RWPE2 (cell line): Measurements from ENCODE around the gene NHERF2.

Experiments used
- ATAC-seq: fragments of 200-7000 bp; cut with Tn5 transposase; 3 replicates; pipeline ENCODE4 v1.9.1; 2021; ENCODE audit warnings: low read depth
- DNase-seq: peaks from one replicate; pipeline ENCODE4 v3.0.0-alpha.2; 2020; ENCODE audit warnings: low spot score
- H3K27ac ChIP-seq: fragments of 450-650 bp; 2 replicates; pipeline ENCODE4 v1.5.1; 2017; ENCODE audit warnings: mild to moderate bottlenecking; ENCODE audit not compliant: poor library complexity, severe bottlenecking
- H3K27me3 ChIP-seq: fragments of 250-450 bp; sonication (Bioruptor Pico); 2 replicates; pipeline ENCODE4 v1.5.1; 2021; ENCODE audit warnings: mild to moderate bottlenecking, moderate library complexity; ENCODE audit not compliant: insufficient read depth, poor library complexity, severe bottlenecking
- H3K36me3 ChIP-seq: fragments of 250-450 bp; sonication (Bioruptor Pico); 2 replicates; pipeline ENCODE4 v1.5.1; 2020; ENCODE audit warnings: low read depth, mild to moderate bottlenecking, moderate library complexity
- H3K4me1 ChIP-seq: fragments of 250-450 bp; sonication (Bioruptor Pico); 2 replicates; pipeline ENCODE4 v1.5.1; 2021; ENCODE audit warnings: mild to moderate bottlenecking, moderate library complexity; ENCODE audit not compliant: insufficient read depth, poor library complexity, severe bottlenecking
- H3K4me3 ChIP-seq: fragments of 250-450 bp; sonication (Bioruptor Pico); 2 replicates; pipeline ENCODE4 v1.5.1; 2021; ENCODE audit warnings: mild to moderate bottlenecking, moderate library complexity; ENCODE audit not compliant: severe bottlenecking
- H3K9me3 ChIP-seq: fragments of 250-450 bp; sonication (Bioruptor Pico); 2 replicates; pipeline ENCODE4 v1.5.1; 2021; ENCODE audit warnings: mild to moderate bottlenecking, moderate library complexity; ENCODE audit not compliant: severe bottlenecking
- CTCF ChIP-seq: fragments of 450-650 bp; IDR thresholded peaks from one replicate; pipeline ENCODE4 v1.5.1; 2017; ENCODE audit warnings: mild to moderate bottlenecking, moderate library complexity; ENCODE audit not compliant: poor library complexity, severe bottlenecking

The NHERF2 gene

DNA sequence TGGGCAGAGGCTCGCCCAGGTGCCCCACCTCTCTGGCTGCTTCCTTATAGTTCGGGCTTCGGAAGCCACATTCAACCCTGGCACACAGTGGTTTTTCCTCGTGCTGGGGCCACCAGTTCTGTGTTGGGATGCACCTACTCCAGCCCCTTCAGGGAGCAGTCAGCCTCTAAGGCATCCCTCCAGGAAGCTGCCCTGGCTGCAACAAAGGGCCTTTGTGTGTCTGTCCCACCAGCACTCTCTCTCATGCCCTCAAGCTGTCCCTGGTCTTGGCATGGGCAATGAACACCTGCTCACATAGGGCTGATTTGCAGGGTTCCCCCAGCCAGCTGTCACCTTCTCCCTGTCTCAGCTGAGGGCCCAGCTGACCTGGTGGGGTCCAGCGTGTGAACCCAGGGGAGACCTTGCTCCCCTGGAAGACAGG, 44.7 kb upstream of the NHERF2 start:
- no peak for TF ChIP-seq CTCF
- ATAC-seq (no peak), DNase-seq (no peak)
- peaks cover 5% of the 10 kb centered on the region for H3K4me1 ChIP-seq
- no peak overlapping the region for H3K4me3 ChIP-seq
- H3K27ac ChIP-seq: no peak overlapping the region
- no peaks in the 10 kb centered on the region for H3K27me3 ChIP-seq
- peaks cover 30% of the 10 kb centered on the region for H3K36me3 ChIP-seq
- no peaks in the 10 kb centered on the region for H3K9me3 ChIP-seq

DNA sequence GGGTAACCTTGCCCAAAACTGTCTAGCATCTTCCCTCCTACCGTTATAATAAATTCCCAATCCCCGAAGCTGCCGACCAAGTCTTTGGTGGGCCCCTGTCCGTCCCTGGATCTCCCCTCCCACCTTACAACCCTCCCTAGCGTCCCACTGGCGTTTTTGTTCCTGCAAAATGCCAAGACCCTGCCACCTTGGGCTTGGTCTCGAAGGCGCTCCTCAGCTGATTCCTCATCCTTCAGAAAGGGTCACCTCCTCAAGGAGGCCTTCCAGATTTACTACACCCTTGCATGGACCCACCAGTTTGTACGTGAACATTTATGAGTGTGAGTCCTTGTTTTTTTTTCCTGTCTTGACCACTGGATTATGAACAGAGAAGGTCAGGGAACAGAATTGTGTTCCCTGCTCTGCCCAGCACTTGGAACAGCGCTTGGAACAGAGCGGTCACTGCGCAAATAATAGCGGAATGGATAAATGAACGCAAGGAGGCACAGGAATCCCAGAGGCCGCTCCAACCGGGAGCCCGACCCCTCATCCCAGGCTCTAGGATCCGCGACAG, 43.6 kb upstream of the NHERF2 start:
- no peak for DNase-seq
- Histone ChIP-seq H3K4me3 (peak overlapping the region; percentile 70), H3K27me3 (no peaks in the 10 kb centered on the region), H3K36me3 (peaks cover 28% of the 10 kb centered on the region), H3K27ac (no peak overlapping the region), H3K4me1 (peaks cover 5% of the 10 kb centered on the region), H3K9me3 (no peaks in the 10 kb centered on the region)
- no peak for TF ChIP-seq CTCF
- ATAC-seq: no peak

GRCh38 chr16:1983544-1984346, 43.0 kb upstream of the NHERF2 start, which contains the start of gene GFER:
GFER (plus strand) TSS chr16:1984193; CDS start chr16:1984219, 26 bp downstream.
- DNase-seq (no peak), ATAC-seq (peak; percentile 66)
- Histone ChIP-seq H3K4me3 (peak within 1 kb of the TSS; percentile 70), H3K4me1 (peaks cover 5% of the 10 kb centered on the region), H3K9me3 (no peaks in the 10 kb centered on the region), H3K27ac (peak within 1 kb of the TSS; percentile 47), H3K36me3 (peaks cover 21% of the 10 kb centered on the region), H3K27me3 (no peaks in the 10 kb centered on the region)
- TF ChIP-seq CTCF: peak; percentile 50

GRCh38 chr16:1984347-1985225, 42.1 kb upstream of the NHERF2 start:
- no peaks in the 10 kb centered on the region for H3K27me3 ChIP-seq
- H3K4me1 ChIP-seq: peaks cover 5% of the 10 kb centered on the region
- no peak for ATAC-seq
- H3K9me3 ChIP-seq: no peaks in the 10 kb centered on the region
- TF ChIP-seq CTCF: no peak
- H3K36me3 ChIP-seq: peaks cover 19% of the 10 kb centered on the region
- peak overlapping the region; percentile 70 for H3K4me3 ChIP-seq
- H3K27ac ChIP-seq: peak overlapping the region; percentile 47
- no peak for DNase-seq
